H1 (cell line): Measurements from ENCODE around the gene TCHP. TPM values are rescaled to one million over a fixed set of nuclear protein-coding genes. Genes with fewer than 3 reads are reported as not detected.

Experiments
- CTCF ChIA-PET: fragments of 300-600 bp; sonication (Branson Sonifier 250); formaldehyde crosslinking; loops from one replicate; lab custom pipeline; 2021; ENCODE audit not compliant: partially characterized antibody; lab: Charles Lee
- POLR2A ChIA-PET: fragments of 300-600 bp; sonication (Branson Sonifier 250); formaldehyde crosslinking; loops from one replicate; lab custom pipeline; 2021; ENCODE audit warnings: inconsistent platforms; ENCODE audit not compliant: partially characterized antibody; lab: Charles Lee
- DNase-seq, 2 experiments: peaks; one replicate each; pipeline versions ENCODE4 v3.0.0 to v3.0.0-alpha.2; 2010 to 2022; ENCODE audit warnings: low spot score in 2 of 2, low read depth in 1 of 2, mixed read lengths in 1 of 2
- FAIRE-seq: peaks from 2 replicates; lab custom pipeline; 2011; peaks lifted over from hg19 to GRCh38; lab: Jason Lieb, UNC
- H2AFZ ChIP-seq: 2 replicates; pipeline ENCODE4 v1.8.1; 2012; ENCODE audit warnings: low read length, inconsistent platforms
- H2AK5ac ChIP-seq: 2 replicates; pipeline ENCODE4 v1.6.1; 2013; ENCODE audit warnings: low read depth, low read length
- H2BK120ac ChIP-seq: replicated peaks from 2 replicates; pipeline ENCODE3; 2013; ENCODE audit warnings: low read depth, low read length, inconsistent platforms
- H2BK12ac ChIP-seq: 2 replicates; pipeline ENCODE4 v1.6.1; 2013; ENCODE audit warnings: low read depth, low read length
- H2BK15ac ChIP-seq: 2 replicates; pipeline ENCODE4 v1.6.1; 2013; ENCODE audit warnings: low read length
- H2BK20ac ChIP-seq: 2 replicates; pipeline ENCODE4 v1.6.1; 2013; ENCODE audit warnings: low read length
- H2BK5ac ChIP-seq: 2 replicates; pipeline ENCODE4 v1.6.1; 2013; ENCODE audit warnings: low read depth, low read length
- H3K14ac ChIP-seq: 2 replicates; pipeline ENCODE4 v1.6.1; 2013; ENCODE audit warnings: inconsistent platforms; ENCODE audit not compliant: insufficient read length
- H3K18ac ChIP-seq: 2 replicates; pipeline ENCODE4 v1.6.1; 2013; ENCODE audit warnings: low read length; ENCODE audit errors: extremely low read depth
- H3K23ac ChIP-seq: 2 replicates; pipeline ENCODE4 v1.6.1; 2013; ENCODE audit warnings: inconsistent platforms; ENCODE audit not compliant: insufficient read length
- H3K23me2 ChIP-seq: 2 replicates; pipeline ENCODE4 v1.6.1; 2013; ENCODE audit warnings: low read depth, low read length
- H3K27ac ChIP-seq: 2 replicates; pipeline ENCODE4 v1.6.1; 2011; ENCODE audit warnings: low read depth, low read length, inconsistent platforms
- H3K27me3 ChIP-seq, 4 experiments: replicated peaks in 1 of 4; 1 replicate in 1 of 4; 2 replicates in 3 of 4; pipeline versions ENCODE4 v1.6.1 to v1.8.1; 2011 to 2013; ENCODE audit warnings: low read length in 3 of 4, mild to moderate bottlenecking in 3 of 4, inconsistent platforms in 2 of 4, mixed read lengths in 2 of 4, moderate library complexity in 1 of 4; ENCODE audit not compliant: control insufficient read depth in 3 of 4, insufficient read depth in 3 of 4; ENCODE audit errors: extremely low read depth in 1 of 4
- H3K36me3 ChIP-seq, 4 experiments: 2 replicates each; pipeline versions ENCODE4 v1.6.1 to v1.8.1; 2011 to 2013; ENCODE audit warnings: mild to moderate bottlenecking in 4 of 4, low read length in 3 of 4, moderate library complexity in 2 of 4, control low read depth in 1 of 4, inconsistent platforms in 1 of 4; ENCODE audit not compliant: insufficient read depth in 4 of 4, control insufficient read depth in 2 of 4
- H3K4ac ChIP-seq: replicated peaks from 2 replicates; pipeline ENCODE3; 2013; ENCODE audit warnings: low read length, low read depth, mixed read lengths, inconsistent platforms; ENCODE audit not compliant: insufficient read length
- H3K4me1 ChIP-seq, 4 experiments: replicated peaks in 1 of 4; 1 replicate in 1 of 4; 2 replicates in 3 of 4; pipeline versions ENCODE4 v1.6.1 to v1.8.1; 2011 to 2013; ENCODE audit warnings: low read length in 3 of 4, inconsistent platforms in 2 of 4, mixed read lengths in 1 of 4; ENCODE audit not compliant: insufficient read depth in 4 of 4, control insufficient read depth in 3 of 4
- H3K4me2 ChIP-seq, 2 experiments: 2 replicates each; pipeline versions ENCODE4 v1.6.1 to v1.8.1; 2011 to 2013; ENCODE audit warnings: low read depth in 2 of 2, low read length in 2 of 2, control low read depth in 1 of 2, inconsistent platforms in 1 of 2, mild to moderate bottlenecking in 1 of 2; ENCODE audit not compliant: insufficient read depth in 1 of 2
- H3K4me3 ChIP-seq, 4 experiments: fragments of 200-600, 300-600 bp in 1 of 4; sonication (generic), shearing (Covaris generic), sonication (Bioruptor Twin) in 1 of 4; 2 replicates each; pipeline versions ENCODE4 v1.5.1 to v1.8.1; 2011 to 2016; ENCODE audit warnings: low read length in 4 of 4, low read depth in 3 of 4, control low read depth in 2 of 4, inconsistent platforms in 2 of 4, mild to moderate bottlenecking in 2 of 4, mixed read lengths in 1 of 4, moderate library complexity in 1 of 4; ENCODE audit not compliant: insufficient read depth in 2 of 4; ENCODE audit errors: extremely low read depth in 1 of 4
- H3K56ac ChIP-seq: replicated peaks from 2 replicates; pipeline ENCODE3; 2013; ENCODE audit warnings: low read depth, mild to moderate bottlenecking, mixed read lengths, low read length, inconsistent platforms; ENCODE audit not compliant: insufficient read length
- H3K79me1 ChIP-seq: 2 replicates; pipeline ENCODE4 v1.6.1; 2013; ENCODE audit warnings: low read depth, low read length, control low read depth
- H3K79me2 ChIP-seq, 2 experiments: 2 replicates each; pipeline versions ENCODE4 v1.6.1 to v1.8.1; 2012 to 2013; ENCODE audit warnings: low read length in 2 of 2, mild to moderate bottlenecking in 2 of 2, inconsistent platforms in 1 of 2; ENCODE audit not compliant: insufficient read depth in 2 of 2, control insufficient read depth in 1 of 2
- H3K9ac ChIP-seq, 4 experiments: replicated peaks in 1 of 4; 1 replicate in 1 of 4; 2 replicates in 3 of 4; pipeline versions ENCODE4 v1.6.1 to v1.8.1; 2011 to 2013; ENCODE audit warnings: low read depth in 3 of 4, low read length in 3 of 4, control low read depth in 2 of 4, mild to moderate bottlenecking in 2 of 4, moderate library complexity in 2 of 4, inconsistent platforms in 1 of 4; ENCODE audit errors: extremely low read depth in 1 of 4
- H3K9me3 ChIP-seq, 2 experiments: 2 replicates each; pipeline versions ENCODE4 v1.6.1 to v1.8.1; 2012 to 2013; ENCODE audit warnings: mild to moderate bottlenecking in 2 of 2, moderate library complexity in 2 of 2, control low read depth in 1 of 2, inconsistent platforms in 1 of 2, low read depth in 1 of 2, low read length in 1 of 2, mixed read lengths in 1 of 2; ENCODE audit not compliant: insufficient read depth in 2 of 2
- H4K20me1 ChIP-seq, 2 experiments: replicated peaks in 1 of 2; 2 replicates each; pipeline versions ENCODE3 to v1.8.1; 2011 to 2013; ENCODE audit warnings: inconsistent platforms in 2 of 2, low read length in 2 of 2, mild to moderate bottlenecking in 1 of 2; ENCODE audit not compliant: insufficient read depth in 2 of 2, control insufficient read depth in 1 of 2
- H4K5ac ChIP-seq: 2 replicates; pipeline ENCODE4 v1.6.1; 2013; ENCODE audit warnings: low read length, low read depth, mixed read lengths, inconsistent platforms; ENCODE audit not compliant: insufficient read length
- H4K8ac ChIP-seq: 2 replicates; pipeline ENCODE4 v1.8.0; 2013; ENCODE audit warnings: mild to moderate bottlenecking, moderate library complexity, low read length, inconsistent platforms; ENCODE audit not compliant: insufficient read depth; ENCODE audit errors: extremely low read depth
- H4K91ac ChIP-seq: replicated peaks from 2 replicates; pipeline ENCODE3; 2013; ENCODE audit warnings: low read length, mixed read lengths, inconsistent platforms; ENCODE audit not compliant: insufficient read length
- CEBPB ChIP-seq: IDR thresholded peaks from 2 replicates; pipeline ENCODE4 v1.6.1; 2012; ENCODE audit warnings: low read depth, low read length
- CHD2 ChIP-seq: IDR thresholded peaks from 2 replicates; pipeline ENCODE4 v1.6.1; 2012; ENCODE audit warnings: low read length, improper control_type of control experiment
- SIRT6 ChIP-seq: IDR thresholded peaks from one replicate; pipeline ENCODE4 v1.7.1; 2012; ENCODE audit warnings: low read length, inconsistent platforms
- SIX5 ChIP-seq: IDR thresholded peaks from 2 replicates; pipeline ENCODE4 v1.6.1; 2011; ENCODE audit warnings: mild to moderate bottlenecking, low read depth, low read length
- SRF ChIP-seq: IDR thresholded peaks from 2 replicates; pipeline ENCODE4 v1.6.1; 2011; ENCODE audit warnings: mild to moderate bottlenecking, low read depth, low read length, moderate library complexity
- SUZ12 ChIP-seq: fragments of 200-600 bp; sonication (generic); IDR thresholded peaks from 2 replicates; pipeline ENCODE4 v1.6.1; 2012; ENCODE audit warnings: mild to moderate bottlenecking, inconsistent platforms, low read length, moderate library complexity, mixed read lengths
- TAF1 ChIP-seq: IDR thresholded peaks from 2 replicates; pipeline ENCODE4 v1.6.1; 2011; ENCODE audit warnings: mild to moderate bottlenecking, low read depth, low read length
- TEAD4 ChIP-seq: IDR thresholded peaks from 2 replicates; pipeline ENCODE4 v1.6.1; 2012; ENCODE audit warnings: low read depth, low read length, inconsistent platforms, mixed read lengths
- WGBS, 2 experiments: shearing (Covaris generic) in 1 of 2; methylation state at CpG; one replicate each; pipeline versions ENCODE4 v1.1.6 to v1.1.7; 2013 to 2015; ENCODE audit warnings: low lambda C conversion rate in 2 of 2, mixed read lengths in 2 of 2, inconsistent platforms in 1 of 2, low coverage in 1 of 2, missing lambda C conversion rate in 1 of 2; ENCODE audit not compliant: insufficient replicate concordance in 2 of 2, insufficient coverage in 1 of 2, insufficient read length in 1 of 2; ENCODE audit errors: extremely low coverage in 1 of 2, missing lambda C conversion rate in 1 of 2; 5-methylcytosine and 5-hydroxymethylcytosine counted together
- polyA plus RNA-seq, 7 experiments: library from polyadenylated mRNA; depleted of rRNA in 3 of 7; stranded (reverse) in 5 of 7; unstranded in 2 of 7; fragments of >200 nt in 5 of 7; fragments of 200-250 nt in 2 of 7; gene quantifications; 1 replicate in 5 of 7; 2 replicates in 1 of 7; 4 replicates in 1 of 7; pipeline versions ENCODE4 v1.2.1 to v1.2.3, GENCODE V29; 2011 to 2013; ENCODE audit warnings: missing spikeins in 2 of 7, mixed read lengths in 2 of 7
- total RNA-seq: library from RNA; stranded (reverse); fragmentation: NEBNext Ultra II Directional; extraction: Animal tissue kit (Norgen Biotek cat#: 25700); gene quantifications from 2 replicates; pipeline ENCODE4 v1.2.1, GENCODE V29; 2021
- TF ChIP-seq, protein P1 (sequence below): IDR thresholded peaks from 2 replicates; pipeline ENCODE4 v1.6.1; 2011; ENCODE audit warnings: low read length, improper control_type of control experiment
- TF ChIP-seq, protein P2 (sequence below): IDR thresholded peaks from 2 replicates; pipeline ENCODE4 v1.6.1; 2011; ENCODE audit warnings: low read depth, mild to moderate bottlenecking, low read length; ENCODE audit not compliant: insufficient read depth

The TCHP gene
- total and polyA plus RNA-seq, 2 of the 8 experiments (the other 6 are each of a cell fraction or from before 2014, with no cell fraction given), result 2.8 to 4.5 TPM

GRCh38 chr12:109878247-109878625 is 21.8 kb upstream of the TCHP start:
- Histone ChIP-seq H3K36me3 (no peaks in the 10 kb centered on the region), H2BK15ac (no peak overlapping the region), H3K23me2 (peaks cover 14% of the 10 kb centered on the region), H3K79me1 (peaks cover 5% of the 10 kb centered on the region; the same call in 1 of the 2 replicates), H2BK5ac (no peak overlapping the region), H2AFZ (no peak overlapping the region), H4K20me1 (peaks cover 0 to 7% of the 10 kb centered on the region in 2 experiments), H4K91ac (no peak overlapping the region), H3K14ac (no peak overlapping the region), H4K8ac (no peak overlapping the region), H3K27me3 (no peaks in the 10 kb centered on the region; a peak in 1 of 7 replicates), H2BK20ac (no peak overlapping the region), H3K4ac (no peak overlapping the region), H2BK120ac (no peak overlapping the region), H2BK12ac (no peak overlapping the region), H3K9me3 (no peaks in the 10 kb centered on the region), H3K9ac (no peak overlapping the region; a peak in 1 of 7 replicates), H3K56ac (no peak overlapping the region), H3K79me2 (peaks cover 0 to 33% of the 10 kb centered on the region in 2 experiments; a peak in 2 of 4 replicates), H4K5ac (no peak overlapping the region), H3K4me2 (peak overlapping the region in 1 of 2 experiments; percentile 100; a peak in 1 of 4 replicates), H3K4me3 (no peak overlapping the region), H3K23ac (no peak overlapping the region), H2AK5ac (no peak overlapping the region), H3K4me1 (peaks cover 11 to 29% (median 14%) of the 10 kb centered on the region in 4 experiments), H3K27ac (no peak overlapping the region), H3K18ac (no peak overlapping the region)
- CTCF ChIA-PET, result interaction anchor here (1.1 to 3.3 kb wide), 9 partner anchors 8 to 74 kb away, joined by 3 to 37 read pairs (median 5); no protein-coding TSS in a partner anchor
- WGBS, 2 experiments, result 76% methylated on average over 3 of the region's 3 CpGs; no CpG with 5 or more reads in 1 of the 2 experiments
- no peak for FAIRE-seq
- no peak for TF ChIP-seq SUZ12
- no peak for TF ChIP-seq SRF
- TF ChIP-seq, protein P1, sequence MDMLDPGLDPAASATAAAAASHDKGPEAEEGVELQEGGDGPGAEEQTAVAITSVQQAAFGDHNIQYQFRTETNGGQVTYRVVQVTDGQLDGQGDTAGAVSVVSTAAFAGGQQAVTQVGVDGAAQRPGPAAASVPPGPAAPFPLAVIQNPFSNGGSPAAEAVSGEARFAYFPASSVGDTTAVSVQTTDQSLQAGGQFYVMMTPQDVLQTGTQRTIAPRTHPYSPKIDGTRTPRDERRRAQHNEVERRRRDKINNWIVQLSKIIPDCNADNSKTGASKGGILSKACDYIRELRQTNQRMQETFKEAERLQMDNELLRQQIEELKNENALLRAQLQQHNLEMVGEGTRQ, result no peak
- no peak for TF ChIP-seq SIX5
- no peak for TF ChIP-seq TEAD4
- no peak for TF ChIP-seq TAF1
- TF ChIP-seq CHD2, result no peak
- TF ChIP-seq, protein P2, sequence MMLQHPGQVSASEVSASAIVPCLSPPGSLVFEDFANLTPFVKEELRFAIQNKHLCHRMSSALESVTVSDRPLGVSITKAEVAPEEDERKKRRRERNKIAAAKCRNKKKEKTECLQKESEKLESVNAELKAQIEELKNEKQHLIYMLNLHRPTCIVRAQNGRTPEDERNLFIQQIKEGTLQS, result no peak
- no peak for TF ChIP-seq CEBPB
- TF ChIP-seq SIRT6, result no peak
- POLR2A ChIA-PET, result interaction anchor here (1.4 kb wide), 1 partner anchor 14 kb away, joined by 4 read pairs; no protein-coding TSS in a partner anchor
- no peak for DNase-seq
